ENCODE measurements around the gene TMCC3.
"Not testable (repeated sequence)": the region's sequence is repeated elsewhere in the genome, so short reads cannot be mapped to it uniquely, and the experiment has no call there.

Gene TMCC3

GRCh38 chr12:94561943-94562411 lies 88.4 kb downstream of the TMCC3 start:
- no peak overlapping the region for H3K4me3 ChIP-seq (ENCODE audit: insufficient read depth, low read depth, low read length, poor library complexity, severe bottlenecking)
- H3K9me3 ChIP-seq (ENCODE audit: control insufficient read depth, low read length) = no peaks in the 10 kb centered on the region
- no peaks in the 10 kb centered on the region for H3K4me1 ChIP-seq (ENCODE audit: control insufficient read depth, insufficient read depth, low read length, poor library complexity, severe bottlenecking)
- no peaks in the 10 kb centered on the region for H3K27me3 ChIP-seq (replicated peaks; ENCODE audit: control insufficient read depth, insufficient read depth, low read length, poor library complexity, severe bottlenecking)
- no peaks in the 10 kb centered on the region for H3K36me3 ChIP-seq (ENCODE audit: control insufficient read depth, insufficient read depth, low read length)
- DNase-seq = no peak
- no peak overlapping the region for H3K27ac ChIP-seq (ENCODE audit: insufficient read depth, low read length, poor library complexity, severe bottlenecking)

GRCh38 chr12:94560431-94561221 lies 89.7 kb downstream of the TMCC3 start:
- DNase-seq = no peak
- Histone ChIP-seq H3K27me3 (replicated peaks; ENCODE audit: control insufficient read depth, insufficient read depth, low read length, poor library complexity, severe bottlenecking) (no peaks in the 10 kb centered on the region), H3K4me1 (ENCODE audit: control insufficient read depth, insufficient read depth, low read length, poor library complexity, severe bottlenecking) (no peaks in the 10 kb centered on the region), H3K36me3 (ENCODE audit: control insufficient read depth, insufficient read depth, low read length) (no peaks in the 10 kb centered on the region), H3K27ac (ENCODE audit: insufficient read depth, low read length, poor library complexity, severe bottlenecking) (no peak overlapping the region), H3K4me3 (ENCODE audit: insufficient read depth, low read depth, low read length, poor library complexity, severe bottlenecking) (no peak overlapping the region), H3K9me3 (ENCODE audit: control insufficient read depth, low read length) (no peaks in the 10 kb centered on the region)

- Histone ChIP-seq H3K36me3 (ENCODE audit: control insufficient read depth, insufficient read depth, low read length) (no peaks in the 10 kb centered on the region), H3K4me1 (ENCODE audit: control insufficient read depth, insufficient read depth, low read length, poor library complexity, severe bottlenecking) (no peaks in the 10 kb centered on the region), H3K4me3 (ENCODE audit: insufficient read depth, low read depth, low read length, poor library complexity, severe bottlenecking) (no peak overlapping the region), H3K27ac (ENCODE audit: insufficient read depth, low read length, poor library complexity, severe bottlenecking) (no peak overlapping the region), H3K9me3 (ENCODE audit: control insufficient read depth, low read length) (no peaks in the 10 kb centered on the region), H3K27me3 (replicated peaks; ENCODE audit: control insufficient read depth, insufficient read depth, low read length, poor library complexity, severe bottlenecking) (no peaks in the 10 kb centered on the region)
- no peak for DNase-seq
Measured at GRCh38 chr12:94558612-94559011, 91.7 kb downstream of the TMCC3 start.

- no peak overlapping the region for H3K27ac ChIP-seq (ENCODE audit: insufficient read depth, low read length, poor library complexity, severe bottlenecking)
- DNase-seq = no peak
- no peaks in the 10 kb centered on the region for H3K27me3 ChIP-seq (replicated peaks; ENCODE audit: control insufficient read depth, insufficient read depth, low read length, poor library complexity, severe bottlenecking)
- no peak overlapping the region for H3K4me3 ChIP-seq (ENCODE audit: insufficient read depth, low read depth, low read length, poor library complexity, severe bottlenecking)
- no peaks in the 10 kb centered on the region for H3K36me3 ChIP-seq (ENCODE audit: control insufficient read depth, insufficient read depth, low read length)
- H3K9me3 ChIP-seq (ENCODE audit: control insufficient read depth, low read length) = no peaks in the 10 kb centered on the region
- H3K4me1 ChIP-seq (ENCODE audit: control insufficient read depth, insufficient read depth, low read length, poor library complexity, severe bottlenecking) = no peaks in the 10 kb centered on the region
Measured at GRCh38 chr12:94557746-94558295, 92.5 kb downstream of the TMCC3 start.

GRCh38 chr12:94555687-94556086 lies 94.7 kb downstream of the TMCC3 start:
- H3K27me3 ChIP-seq (replicated peaks; ENCODE audit: control insufficient read depth, insufficient read depth, low read length, poor library complexity, severe bottlenecking) = no peaks in the 10 kb centered on the region
- no peak overlapping the region for H3K4me3 ChIP-seq (ENCODE audit: insufficient read depth, low read depth, low read length, poor library complexity, severe bottlenecking)
- no peaks in the 10 kb centered on the region for H3K4me1 ChIP-seq (ENCODE audit: control insufficient read depth, insufficient read depth, low read length, poor library complexity, severe bottlenecking)
- H3K36me3 ChIP-seq (ENCODE audit: control insufficient read depth, insufficient read depth, low read length) = no peaks in the 10 kb centered on the region
- no peak for DNase-seq
- no peak overlapping the region for H3K27ac ChIP-seq (ENCODE audit: insufficient read depth, low read length, poor library complexity, severe bottlenecking)
- no peaks in the 10 kb centered on the region for H3K9me3 ChIP-seq (ENCODE audit: control insufficient read depth, low read length)

GRCh38 chr12:94553875-94554274 lies 96.5 kb downstream of the TMCC3 start:
- H3K36me3 ChIP-seq (ENCODE audit: control insufficient read depth, insufficient read depth, low read length) = no peaks in the 10 kb centered on the region
- H3K9me3 ChIP-seq (ENCODE audit: control insufficient read depth, low read length) = no peaks in the 10 kb centered on the region
- no peak overlapping the region for H3K27ac ChIP-seq (ENCODE audit: insufficient read depth, low read length, poor library complexity, severe bottlenecking)
- no peaks in the 10 kb centered on the region for H3K27me3 ChIP-seq (replicated peaks; ENCODE audit: control insufficient read depth, insufficient read depth, low read length, poor library complexity, severe bottlenecking)
- no peak overlapping the region for H3K4me3 ChIP-seq (ENCODE audit: insufficient read depth, low read depth, low read length, poor library complexity, severe bottlenecking)
- no peaks in the 10 kb centered on the region for H3K4me1 ChIP-seq (ENCODE audit: control insufficient read depth, insufficient read depth, low read length, poor library complexity, severe bottlenecking)
- DNase-seq = no peak

- no peaks in the 10 kb centered on the region for H3K27me3 ChIP-seq (replicated peaks; ENCODE audit: control insufficient read depth, insufficient read depth, low read length, poor library complexity, severe bottlenecking)
- no peaks in the 10 kb centered on the region for H3K4me1 ChIP-seq (ENCODE audit: control insufficient read depth, insufficient read depth, low read length, poor library complexity, severe bottlenecking)
- no peak overlapping the region for H3K27ac ChIP-seq (ENCODE audit: insufficient read depth, low read length, poor library complexity, severe bottlenecking)
- no peaks in the 10 kb centered on the region for H3K36me3 ChIP-seq (ENCODE audit: control insufficient read depth, insufficient read depth, low read length)
- no peaks in the 10 kb centered on the region for H3K9me3 ChIP-seq (ENCODE audit: control insufficient read depth, low read length)
- H3K4me3 ChIP-seq (ENCODE audit: insufficient read depth, low read depth, low read length, poor library complexity, severe bottlenecking) = no peak overlapping the region
- DNase-seq = no peak
Measured at GRCh38 chr12:94553130-94553519, 97.2 kb downstream of the TMCC3 start.

- Histone ChIP-seq H3K4me1 (ENCODE audit: control insufficient read depth, insufficient read depth, low read length, poor library complexity, severe bottlenecking) (no peaks in the 10 kb centered on the region), H3K9me3 (ENCODE audit: control insufficient read depth, low read length) (peaks cover 6% of the 10 kb centered on the region), H3K36me3 (ENCODE audit: control insufficient read depth, insufficient read depth, low read length) (no peaks in the 10 kb centered on the region), H3K27me3 (replicated peaks; ENCODE audit: control insufficient read depth, insufficient read depth, low read length, poor library complexity, severe bottlenecking) (no peaks in the 10 kb centered on the region), H3K27ac (ENCODE audit: insufficient read depth, low read length, poor library complexity, severe bottlenecking) (no peak overlapping the region), H3K4me3 (ENCODE audit: insufficient read depth, low read depth, low read length, poor library complexity, severe bottlenecking) (no peak overlapping the region)
- no peak for DNase-seq
Measured at GRCh38 chr12:94551810-94552209, 98.5 kb downstream of the TMCC3 start.

- Histone ChIP-seq H3K36me3 (ENCODE audit: control insufficient read depth, insufficient read depth, low read length) (no peaks in the 10 kb centered on the region), H3K9me3 (ENCODE audit: control insufficient read depth, low read length) (peaks cover 11% of the 10 kb centered on the region), H3K27ac (ENCODE audit: insufficient read depth, low read length, poor library complexity, severe bottlenecking) (no peak overlapping the region), H3K4me1 (ENCODE audit: control insufficient read depth, insufficient read depth, low read length, poor library complexity, severe bottlenecking) (no peaks in the 10 kb centered on the region), H3K4me3 (ENCODE audit: insufficient read depth, low read depth, low read length, poor library complexity, severe bottlenecking) (no peak overlapping the region), H3K27me3 (replicated peaks; ENCODE audit: control insufficient read depth, insufficient read depth, low read length, poor library complexity, severe bottlenecking) (no peaks in the 10 kb centered on the region)
- no peak for DNase-seq
Measured at GRCh38 chr12:94550964-94551363, 99.4 kb downstream of the TMCC3 start.

- H3K27ac ChIP-seq (ENCODE audit: insufficient read depth, low read length, poor library complexity, severe bottlenecking); DNase-seq; H3K27me3 ChIP-seq (replicated peaks; ENCODE audit: control insufficient read depth, insufficient read depth, low read length, poor library complexity, severe bottlenecking); H3K4me3 ChIP-seq (ENCODE audit: insufficient read depth, low read depth, low read length, poor library complexity, severe bottlenecking); H3K4me1 ChIP-seq (ENCODE audit: control insufficient read depth, insufficient read depth, low read length, poor library complexity, severe bottlenecking); H3K36me3 ChIP-seq (ENCODE audit: control insufficient read depth, insufficient read depth, low read length): not testable (repeated sequence)
- H3K9me3 ChIP-seq (ENCODE audit: control insufficient read depth, low read length) = peaks cover 11% of the 10 kb centered on the region
Measured at GRCh38 chr12:94548833-94549232, 101.5 kb downstream of the TMCC3 start.

Measured in effector memory CD4-positive, alpha-beta T cell (primary cell).